Thymus (tissue), 14 donors: ENCODE results near the gene MKNK2. TPM values are rescaled to one million over a fixed set of nuclear protein-coding genes. Genes with fewer than 3 reads are reported as not detected.

Source experiments
- DNase-seq, 9 donors: peaks; one replicate each; pipeline ENCODE4 v3.0.0-alpha.2; 2013; ENCODE audit warnings: low spot score in 9 of 9, low read depth in 6 of 9, missing footprints in 1 of 9
- H3K27ac ChIP-seq, 2 donors: one replicate each; pipeline ENCODE4 v1.5.1; 2013; ENCODE audit warnings: control low read depth in 1 of 2, low read depth in 1 of 2, low read length in 1 of 2, mild to moderate bottlenecking in 1 of 2, moderate library complexity in 1 of 2
- H3K27me3 ChIP-seq, 2 donors: one replicate each; pipeline ENCODE4 v1.5.1; 2013; ENCODE audit warnings: low read length in 1 of 2; ENCODE audit not compliant: control insufficient read depth in 2 of 2, insufficient read depth in 1 of 2
- H3K36me3 ChIP-seq, 2 donors: one replicate each; pipeline ENCODE4 v1.5.1; 2013; ENCODE audit warnings: low read length in 1 of 2, mild to moderate bottlenecking in 1 of 2, moderate library complexity in 1 of 2; ENCODE audit not compliant: control insufficient read depth in 2 of 2, insufficient read depth in 2 of 2
- H3K4me1 ChIP-seq, 2 donors: one replicate each; pipeline ENCODE4 v1.5.1; 2013; ENCODE audit warnings: low read length in 2 of 2; ENCODE audit not compliant: control insufficient read depth in 2 of 2, insufficient read depth in 2 of 2
- H3K4me3 ChIP-seq, 2 donors: one replicate each; pipeline ENCODE4 v1.5.1; 2013; ENCODE audit warnings: low read length in 2 of 2, control low read depth in 1 of 2, mild to moderate bottlenecking in 1 of 2
- H3K9me3 ChIP-seq, 2 donors: one replicate each; pipeline ENCODE4 v1.5.1; 2013; ENCODE audit warnings: low read length in 1 of 2, mild to moderate bottlenecking in 1 of 2; ENCODE audit not compliant: control insufficient read depth in 2 of 2, insufficient read depth in 1 of 2
- WGBS: extraction: QIAGEN DNeasy Blood & Tissue Kit; methylation state at CpG from one replicate; pipeline ENCODE4 v1.1.7; 2013; 5-methylcytosine and 5-hydroxymethylcytosine counted together
- long read RNA-seq, 10 donors: transcript quantifications; one replicate each; lab custom pipeline, GENCODE V29; 2026
- polyA plus RNA-seq: library from polyadenylated mRNA; stranded (reverse); fragments of 200-250 nt; gene quantifications from one replicate; pipeline ENCODE4 v1.2.3, GENCODE V29; 2013
- total RNA-seq: library from RNA; stranded (reverse); fragments of 120-200 nt; gene quantifications from one replicate; pipeline ENCODE4 v1.2.4, GENCODE V29; 2013
- donor health status: healthy.

MKNK2 gene
- total RNA-seq (59.4 TPM), polyA plus RNA-seq (97.9 TPM)
- long read RNA-seq, donor 1, partial matches to known transcripts: 0 of 1 reads
- long read RNA-seq, donor 1, other reads (novel, unspliced or antisense): 0 of 1 reads
- long read RNA-seq, donor 2, transcript MKNK2-202 (14 exons, 1,744 nt): minor isoform, 9 of 42 reads
- long read RNA-seq, donor 2, transcript MKNK2-201 (14 exons, 3,774 nt): major isoform, 14 of 42 reads
- long read RNA-seq, donor 2, transcript MKNK2-211 (4 exons, 875 nt): minor isoform, 9 of 42 reads
- long read RNA-seq, donor 2, partial matches to known transcripts: 6 of 42 reads
- long read RNA-seq, donor 2, other reads (novel, unspliced or antisense): 0 of 42 reads
- long read RNA-seq, donor 3, transcript MKNK2-201 (14 exons, 3,774 nt): major isoform, 18 of 97 reads
- long read RNA-seq, donor 3, transcript MKNK2-202 (14 exons, 1,744 nt): minor isoform, 6 of 97 reads
- long read RNA-seq, donor 3, partial matches to known transcripts: 65 of 97 reads
- long read RNA-seq, donor 3, other reads (novel, unspliced or antisense): 6 of 97 reads
- long read RNA-seq, donor 4, transcript MKNK2-201 (14 exons, 3,774 nt): major isoform, 8 of 11 reads
- long read RNA-seq, donor 4, partial matches to known transcripts: 0 of 11 reads
- long read RNA-seq, donor 4, other reads (novel, unspliced or antisense): 0 of 11 reads
- long read RNA-seq, donor 5, full-length matches to known transcripts: 33 of 33 reads
- long read RNA-seq, donor 5, partial matches to known transcripts: 0 of 33 reads
- long read RNA-seq, donor 5, other reads (novel, unspliced or antisense): 0 of 33 reads
- long read RNA-seq, donor 6, transcript MKNK2-202 (14 exons, 1,744 nt): minor isoform, 6 of 19 reads
- long read RNA-seq, donor 6, transcript MKNK2-201 (14 exons, 3,774 nt): major isoform, 10 of 19 reads
- long read RNA-seq, donor 6, partial matches to known transcripts: 0 of 19 reads
- long read RNA-seq, donor 6, other reads (novel, unspliced or antisense): 0 of 19 reads
- long read RNA-seq, donor 7, transcript MKNK2-202 (14 exons, 1,744 nt): major isoform, 6 of 15 reads
- long read RNA-seq, donor 7, partial matches to known transcripts: 0 of 15 reads
- long read RNA-seq, donor 7, other reads (novel, unspliced or antisense): 0 of 15 reads
- long read RNA-seq, donor 8, transcript MKNK2-202 (14 exons, 1,744 nt): minor isoform, 5 of 20 reads
- long read RNA-seq, donor 8, transcript MKNK2-201 (14 exons, 3,774 nt): major isoform, 12 of 20 reads
- long read RNA-seq, donor 8, partial matches to known transcripts: 0 of 20 reads
- long read RNA-seq, donor 8, other reads (novel, unspliced or antisense): 0 of 20 reads
- long read RNA-seq, donor 9, partial matches to known transcripts: 0 of 10 reads
- long read RNA-seq, donor 9, other reads (novel, unspliced or antisense): 0 of 10 reads
- long read RNA-seq, donor 10, transcript MKNK2-201 (14 exons, 3,774 nt): major isoform, 8 of 44 reads
- long read RNA-seq, donor 10, partial matches to known transcripts: 26 of 44 reads
- long read RNA-seq, donor 10, other reads (novel, unspliced or antisense): 6 of 44 reads

GRCh38 chr19:2050991-2051772, at the start of gene MKNK2:
Gene MKNK2 (minus strand): TSS chr19:2051244. CDS start chr19:2050851, 393 bp downstream.
- Histone ChIP-seq H3K4me3 (peak within 1 kb of the TSS; percentile 94 to 96), H3K27me3 (no peaks in the 10 kb centered on the region), H3K4me1 (peaks cover 46 to 72% of the 10 kb centered on the region in 2 donors), H3K36me3 (peaks cover 27 to 31% of the 10 kb centered on the region in 2 donors), H3K27ac (peak within 1 kb of the TSS; percentile 94), H3K9me3 (no peaks in the 10 kb centered on the region)
- WGBS: 3% methylated on average over 93 of the region's 93 CpGs
- peak in 8 of 9 donors; percentile 77 to 96 (median 88) for DNase-seq

- Histone ChIP-seq H3K4me3 (no peak overlapping the region), H3K27ac (no peak overlapping the region), H3K4me1 (peaks cover 8 to 12% of the 10 kb centered on the region in 2 donors), H3K27me3 (no peaks in the 10 kb centered on the region), H3K36me3 (peaks cover 54 to 56% of the 10 kb centered on the region in 2 donors), H3K9me3 (peaks cover 4 to 15% of the 10 kb centered on the region in 2 donors)
- WGBS: 97% methylated on average over 11 of the region's 11 CpGs
- no peak for DNase-seq
Measured at GRCh38 chr19:2100719-2101061, 49.6 kb upstream of the MKNK2 start.

- Histone ChIP-seq H3K4me1 (peaks cover 9 to 18% of the 10 kb centered on the region in 2 donors), H3K9me3 (peaks cover 2 to 9% of the 10 kb centered on the region in 2 donors), H3K27me3 (no peaks in the 10 kb centered on the region), H3K36me3 (peaks cover 50 to 52% of the 10 kb centered on the region in 2 donors), H3K27ac (no peak overlapping the region), H3K4me3 (no peak overlapping the region)
- no peak for DNase-seq
- WGBS: 98% methylated on average over 39 of the region's 39 CpGs
Measured at GRCh38 chr19:2099937-2100718, 49.1 kb upstream of the MKNK2 start.

- H3K9me3 ChIP-seq: no peaks in the 10 kb centered on the region
- 94% methylated on average over 16 of the region's 16 CpGs for WGBS
- H3K27me3 ChIP-seq: no peaks in the 10 kb centered on the region
- peaks cover 41% of the 10 kb centered on the region in 2 donors for H3K36me3 ChIP-seq
- H3K27ac ChIP-seq: no peak overlapping the region
- H3K4me1 ChIP-seq: peaks cover 19 to 28% of the 10 kb centered on the region in 2 donors
- H3K4me3 ChIP-seq: no peak overlapping the region
- DNase-seq: no peak
Measured at GRCh38 chr19:2099054-2099501, 48.0 kb upstream of the MKNK2 start.

GRCh38 chr19:2097886-2098327, 46.9 kb upstream of the MKNK2 start:
- no peak overlapping the region for H3K27ac ChIP-seq
- 95% methylated on average over 23 of the region's 23 CpGs for WGBS

GRCh38 chr19:2097203-2097885, 46.3 kb upstream of the MKNK2 start:
- Histone ChIP-seq H3K27ac (peak overlapping the region; percentile 46 to 75), H3K4me3 (peak overlapping the region; percentile 48 to 86), H3K9me3 (no peaks in the 10 kb centered on the region), H3K27me3 (no peaks in the 10 kb centered on the region), H3K36me3 (peaks cover 39 to 40% of the 10 kb centered on the region in 2 donors), H3K4me1 (peaks cover 26 to 45% of the 10 kb centered on the region in 2 donors)
- 30% methylated on average over 30 of the region's 30 CpGs for WGBS
- peak in 1 of 9 donors; percentile 39 for DNase-seq

More at GRCh38 chr19:2097886-2098327, 46.9 kb upstream of the MKNK2 start:
- Histone ChIP-seq H3K4me3 (no peak overlapping the region), H3K27me3 (no peaks in the 10 kb centered on the region), H3K4me1 (peaks cover 24 to 40% of the 10 kb centered on the region in 2 donors), H3K9me3 (no peaks in the 10 kb centered on the region), H3K36me3 (peaks cover 37 to 42% of the 10 kb centered on the region in 2 donors)
- DNase-seq: no peak
